KG1 (cell line): Measurements from ENCODE around the gene ARMH4.

Source experiments
- DNase-seq: peaks from one replicate; lab custom pipeline; 2025; lab: John Stamatoyannopoulos, UW

The ARMH4 gene

DNA sequence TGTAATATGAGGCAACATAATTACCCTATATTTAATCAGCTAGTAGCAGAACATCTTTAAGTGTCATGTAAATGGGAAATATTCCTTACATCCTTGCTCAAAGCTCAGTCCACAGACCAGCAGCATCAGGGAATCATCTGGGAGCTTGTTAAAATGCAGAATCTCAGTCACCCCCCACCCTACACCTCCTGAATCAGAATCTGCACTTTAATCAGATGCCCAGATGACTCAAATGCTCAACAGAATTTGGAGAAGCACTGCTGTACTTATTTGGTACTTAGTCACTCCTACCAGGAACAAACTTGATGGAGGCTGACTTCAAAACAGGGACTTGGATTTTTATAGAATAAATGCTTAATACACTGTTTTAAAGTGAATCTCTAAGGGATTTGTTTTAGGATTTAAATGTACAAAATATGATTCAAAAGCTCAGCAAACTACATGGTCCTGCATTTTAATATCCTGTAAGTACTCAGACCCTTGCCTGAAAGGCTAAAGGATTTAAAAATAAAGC lies 96.5 kb downstream of the ARMH4 start:
- DNase-seq: no peak

DNA sequence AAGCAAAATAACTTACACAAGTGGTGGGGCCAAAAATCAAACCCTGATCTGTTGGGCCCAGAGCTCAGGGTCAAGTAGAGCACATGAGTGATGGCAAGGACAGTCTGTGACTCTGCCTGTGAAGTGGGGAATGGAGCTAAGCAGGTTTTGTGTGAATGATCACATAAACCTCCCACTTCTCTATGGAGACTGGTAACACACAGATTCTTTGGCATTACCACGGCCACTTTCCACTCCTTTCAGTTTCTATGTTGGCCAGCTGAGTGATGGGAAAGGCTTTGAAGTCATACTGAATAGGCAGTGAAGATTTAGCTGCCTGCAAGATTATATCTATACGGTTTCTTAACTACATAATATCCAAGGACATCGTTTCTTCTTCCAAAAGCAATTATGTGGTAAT lies 97.9 kb downstream of the ARMH4 start:
- no peak for DNase-seq

GRCh38 chr14:58048219-58048618 lies 103.8 kb downstream of the ARMH4 start:
- no peak for DNase-seq

DNA sequence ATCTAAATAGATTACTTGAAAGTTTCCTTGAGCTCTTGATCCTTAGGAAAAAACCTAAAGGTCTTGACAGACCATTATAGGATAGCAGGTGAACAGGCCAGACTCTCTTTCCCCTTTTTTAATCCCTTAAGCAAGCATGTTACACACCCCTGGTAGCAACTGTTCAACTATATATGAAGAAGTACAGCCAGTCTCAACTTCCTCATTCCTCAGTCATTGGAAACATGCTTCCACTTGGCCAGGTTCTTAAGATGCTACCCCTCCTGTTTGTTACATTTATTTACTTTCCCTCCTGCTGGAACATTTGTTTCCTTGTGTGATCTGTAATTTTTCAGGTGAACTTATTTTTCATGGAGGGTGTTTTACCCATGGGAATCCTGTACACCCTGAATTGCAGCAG lies 124.1 kb downstream of the ARMH4 start:
- no peak for DNase-seq

DNA sequence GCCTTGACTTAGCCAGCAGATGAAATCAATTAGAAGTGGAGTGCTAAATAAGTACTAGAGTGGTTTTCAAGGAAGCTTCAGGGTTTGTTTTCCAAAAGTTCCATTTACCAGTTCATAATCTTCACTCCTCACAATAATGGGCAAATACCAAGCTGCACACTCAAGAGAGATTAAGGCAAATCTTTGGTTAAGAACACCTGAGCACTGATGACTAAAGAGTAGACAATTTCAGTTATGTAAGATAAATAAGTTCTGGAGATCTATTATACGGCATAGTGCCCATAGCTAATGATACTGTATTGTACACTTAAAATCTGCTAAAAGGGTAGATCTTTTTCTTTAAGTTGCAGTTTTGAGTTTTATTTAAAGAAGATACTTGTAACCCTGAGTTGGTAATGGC lies 125.0 kb downstream of the ARMH4 start:
- DNase-seq: no peak

- DNase-seq: no peak
Observed at GRCh38 chr14:58026219-58026618, 125.8 kb downstream of the ARMH4 start.

- DNase-seq: no peak
Observed at GRCh38 chr14:58014778-58015177, 137.2 kb downstream of the ARMH4 start.

DNA sequence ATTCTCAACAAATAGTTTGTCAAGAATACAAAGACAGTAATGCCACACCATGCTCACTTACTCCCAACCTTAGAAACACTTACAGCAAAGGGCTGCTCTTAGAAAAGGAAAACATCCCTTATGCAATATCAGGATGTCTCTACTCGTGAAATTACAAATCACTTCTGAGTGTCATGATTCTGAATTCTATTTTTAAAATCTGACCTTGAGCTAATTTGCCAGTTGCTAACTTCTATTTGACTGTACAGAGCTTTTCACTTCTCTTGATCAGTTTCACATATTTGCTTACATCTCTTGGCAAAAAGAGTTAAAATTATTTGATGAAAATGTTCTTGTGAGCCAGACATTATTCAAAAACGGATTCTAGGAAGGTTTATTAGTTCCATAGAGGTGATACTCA lies 149.4 kb downstream of the ARMH4 start:
- no peak for DNase-seq

DNA sequence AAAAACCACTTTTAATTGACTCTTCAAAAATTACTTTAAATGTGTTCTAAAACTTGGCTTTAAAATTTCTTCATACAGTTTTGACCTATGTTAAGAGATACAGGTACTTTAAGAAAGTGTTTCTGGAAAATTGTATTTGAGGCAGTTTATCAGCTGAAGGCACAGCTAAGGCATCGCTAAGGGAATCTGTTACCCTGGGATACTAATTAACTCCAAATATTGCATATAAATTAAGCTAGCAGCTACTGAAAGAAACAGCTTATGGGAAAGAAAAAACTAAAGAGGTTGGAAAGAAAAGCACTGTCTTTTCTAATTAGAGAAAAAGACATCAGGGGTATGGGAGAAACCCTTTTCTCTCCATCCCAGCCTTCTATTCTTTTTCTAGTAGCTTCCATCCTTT lies 152.0 kb downstream of the ARMH4 start:
- DNase-seq: no peak

DNA sequence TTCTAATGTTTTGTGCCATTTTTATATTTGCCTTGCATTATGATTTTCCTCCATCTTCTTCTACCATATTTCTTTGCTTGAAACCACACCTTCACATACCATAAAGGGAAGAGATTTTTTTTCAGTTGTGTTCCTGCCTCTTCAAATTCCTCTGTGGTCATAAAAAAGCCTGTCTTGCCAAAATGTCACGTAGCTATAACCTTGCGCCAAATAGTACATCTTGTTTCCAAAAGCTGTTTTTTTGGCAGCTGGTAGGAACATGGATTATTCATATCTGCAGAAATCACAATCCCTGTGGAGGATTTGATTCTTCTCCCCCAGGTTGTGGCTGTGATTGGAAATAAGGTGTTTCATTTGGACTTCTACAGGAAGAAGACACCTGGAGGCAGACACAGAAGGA lies 152.5 kb downstream of the ARMH4 start:
- no peak for DNase-seq

DNA sequence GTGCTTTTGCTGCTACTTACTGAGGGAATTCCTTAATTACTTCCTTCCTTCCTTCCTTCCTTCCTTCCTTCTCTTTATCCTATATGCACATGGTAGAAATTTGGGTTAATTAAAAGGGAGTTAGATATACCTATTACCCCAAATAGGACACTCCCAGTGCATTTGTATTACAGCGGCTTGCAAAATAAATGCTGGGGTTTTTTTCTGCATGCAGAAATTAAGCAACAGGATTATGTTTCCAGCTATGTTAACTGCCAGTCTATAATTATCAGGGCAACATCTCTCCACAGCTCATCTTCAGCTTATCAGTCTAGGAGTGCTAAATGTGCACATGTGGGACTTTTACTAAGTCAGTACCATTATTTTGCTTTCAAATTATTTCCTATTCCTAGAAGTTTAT lies 153.2 kb downstream of the ARMH4 start:
- DNase-seq: no peak

DNA sequence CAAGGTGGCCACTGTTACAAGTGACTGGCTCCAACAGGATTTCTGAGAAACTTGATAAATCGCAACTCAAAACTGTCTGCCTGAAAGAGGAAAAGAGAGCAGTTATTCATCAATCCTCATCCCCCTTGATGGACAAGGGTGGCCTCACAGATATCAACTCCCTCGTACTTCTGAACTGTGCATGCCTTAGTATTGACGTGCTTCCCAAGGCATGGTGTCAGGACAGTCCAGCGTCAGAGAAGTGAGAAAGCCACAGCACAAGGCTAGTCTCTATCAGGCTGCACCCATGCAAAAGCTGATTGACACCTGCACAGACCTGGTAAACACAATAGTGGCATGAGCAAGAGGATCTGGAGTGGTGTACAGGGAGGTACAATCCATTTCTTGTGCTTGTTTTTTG lies 160.7 kb downstream of the ARMH4 start:
- no peak for DNase-seq

DNA sequence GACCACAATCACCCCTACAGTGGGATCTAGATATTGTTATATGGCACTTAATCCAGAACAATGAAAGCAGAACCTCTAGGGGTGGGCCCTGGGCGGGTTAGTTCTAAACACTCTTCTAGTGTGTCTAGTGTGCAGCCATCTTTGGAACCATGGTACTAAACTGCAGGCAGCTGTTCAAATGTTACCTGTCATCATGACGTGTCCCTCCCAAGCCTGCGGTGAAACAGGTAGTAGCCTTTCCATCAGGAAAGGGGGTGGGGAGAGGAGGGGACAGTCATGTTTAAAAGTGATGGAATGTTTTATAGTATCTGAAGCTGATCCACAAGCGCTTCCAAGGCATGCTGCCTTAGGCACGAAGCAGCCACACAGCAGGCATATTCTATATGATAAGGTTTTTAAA lies 163.6 kb downstream of the ARMH4 start:
- no peak for DNase-seq

- no peak for DNase-seq
Observed at GRCh38 chr14:57987596-57988300, 164.3 kb downstream of the ARMH4 start.

- DNase-seq: no peak
Observed at GRCh38 chr14:57987051-57987450, 165.0 kb downstream of the ARMH4 start.

DNA sequence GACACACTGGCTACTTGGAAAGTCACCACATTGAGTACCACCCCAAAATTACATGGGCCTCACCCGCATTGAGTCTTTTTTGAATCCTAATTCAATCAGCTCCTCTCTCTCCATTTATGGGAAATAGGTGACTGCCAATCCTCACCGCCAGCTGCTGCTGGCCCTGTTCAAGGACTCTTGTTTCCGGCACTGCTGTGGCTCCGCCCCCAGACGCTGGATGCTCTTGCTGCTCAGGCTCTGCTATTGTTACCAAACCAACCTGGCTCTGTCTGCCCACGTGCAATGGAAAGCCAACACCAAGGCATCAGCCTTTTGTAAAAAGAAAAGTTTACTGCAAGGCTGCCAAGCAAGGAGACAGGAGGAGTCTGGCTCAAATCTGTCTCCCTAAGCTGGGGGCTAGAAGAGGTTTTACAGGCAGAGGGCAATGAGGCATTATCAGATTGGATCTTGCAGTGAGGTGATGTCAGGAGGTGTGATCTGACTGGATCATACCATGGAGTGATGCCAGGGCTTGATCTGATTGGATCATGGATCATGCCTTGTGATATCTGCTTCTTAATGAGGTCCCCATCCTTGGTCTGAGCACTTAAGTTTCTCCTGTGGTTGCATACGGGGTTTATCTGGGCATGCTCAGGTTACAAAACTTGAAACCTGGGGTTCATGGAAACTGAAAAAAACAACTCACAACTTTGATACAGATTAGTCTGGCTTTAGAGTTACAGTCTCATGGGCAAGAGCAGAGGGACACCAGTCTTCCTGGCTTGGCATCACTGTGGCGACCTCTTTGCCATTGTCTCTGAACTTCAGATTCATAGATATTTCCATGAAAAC lies 169.0 kb downstream of the ARMH4 start:
- no peak for DNase-seq

DNA sequence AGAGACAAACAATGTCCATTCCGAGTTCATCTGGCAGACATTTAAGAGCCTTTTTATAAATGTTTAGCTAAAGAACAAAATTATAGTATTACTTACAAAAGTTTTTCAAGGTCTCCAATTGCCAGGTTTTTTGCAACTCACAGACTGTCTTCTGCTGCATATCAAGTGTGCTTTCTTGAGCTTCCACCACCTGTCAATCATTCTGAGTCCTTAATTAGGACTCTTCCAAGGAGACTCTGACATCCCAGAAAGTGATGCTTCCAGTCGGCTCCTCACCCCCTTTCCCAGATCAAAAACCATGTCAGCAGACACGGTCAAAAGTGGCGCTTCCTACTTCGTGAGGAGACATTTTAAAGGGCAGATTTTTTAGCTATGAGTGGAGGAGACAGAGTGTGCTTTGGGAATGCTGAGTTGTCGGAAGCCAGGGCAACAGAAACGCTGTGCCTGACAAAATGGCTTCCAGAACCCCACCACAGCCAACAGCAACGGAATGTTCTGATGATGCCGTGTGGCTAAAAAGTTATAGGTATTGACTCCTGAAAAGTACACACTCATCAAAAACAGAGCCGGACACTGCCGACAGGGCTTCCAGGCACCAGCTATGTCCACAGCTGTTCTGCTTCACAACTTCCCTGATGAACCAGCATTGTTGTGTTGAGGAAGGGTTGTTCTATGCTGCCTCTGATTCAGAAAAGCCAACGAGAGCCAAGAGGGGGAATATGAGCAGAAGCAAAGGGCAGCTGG lies 170.0 kb downstream of the ARMH4 start:
- no peak for DNase-seq

DNA sequence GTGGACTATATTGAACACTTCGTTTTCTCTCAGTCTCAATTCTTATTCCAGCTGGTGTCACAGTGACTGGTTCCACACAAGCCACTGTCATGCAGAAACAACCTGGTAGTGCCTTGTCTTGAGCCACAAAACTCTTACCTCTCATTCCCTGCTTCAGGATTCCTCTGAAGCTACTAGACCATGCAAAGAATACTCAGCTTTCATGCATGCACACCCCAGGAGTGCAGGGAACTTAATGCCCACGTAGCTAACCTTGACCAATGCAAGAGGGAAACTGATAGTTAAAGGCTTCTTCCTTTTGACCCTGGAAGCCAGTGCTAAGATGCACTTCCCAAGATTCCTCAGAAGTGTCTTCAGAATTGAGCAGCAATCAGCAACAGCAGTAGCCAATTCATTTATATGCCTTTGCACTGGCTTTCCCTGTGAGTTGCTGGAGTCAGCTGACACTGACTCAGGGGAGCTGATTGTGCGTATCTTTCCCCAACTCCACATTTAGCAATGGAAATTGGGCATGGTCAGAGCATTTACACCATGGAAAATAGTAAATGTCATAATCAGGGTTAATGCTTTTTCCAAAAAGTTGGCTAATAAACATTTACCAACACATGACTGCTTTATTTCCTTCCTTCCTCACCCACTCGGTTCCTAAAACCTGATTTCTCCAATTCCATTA lies 172.5 kb downstream of the ARMH4 start:
- no peak for DNase-seq

DNA sequence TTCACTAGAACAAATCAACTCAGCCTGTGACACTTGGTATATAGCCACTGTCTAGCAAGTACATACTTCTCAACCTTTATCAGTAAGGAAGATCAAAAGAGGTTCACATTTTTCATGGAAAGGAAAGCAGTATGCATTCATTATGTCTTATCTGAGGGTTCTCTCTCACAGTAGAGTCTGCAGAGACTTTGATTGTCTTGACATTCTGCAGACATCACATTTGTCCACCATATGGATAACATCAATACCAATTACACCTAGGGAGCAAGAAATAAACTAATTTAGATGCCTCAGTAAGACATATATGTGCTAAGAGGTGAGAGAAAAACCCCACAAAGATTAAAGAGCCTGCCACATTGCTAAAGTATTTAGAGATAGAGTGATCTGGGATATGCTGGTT lies 175.3 kb downstream of the ARMH4 start:
- DNase-seq: no peak

DNA sequence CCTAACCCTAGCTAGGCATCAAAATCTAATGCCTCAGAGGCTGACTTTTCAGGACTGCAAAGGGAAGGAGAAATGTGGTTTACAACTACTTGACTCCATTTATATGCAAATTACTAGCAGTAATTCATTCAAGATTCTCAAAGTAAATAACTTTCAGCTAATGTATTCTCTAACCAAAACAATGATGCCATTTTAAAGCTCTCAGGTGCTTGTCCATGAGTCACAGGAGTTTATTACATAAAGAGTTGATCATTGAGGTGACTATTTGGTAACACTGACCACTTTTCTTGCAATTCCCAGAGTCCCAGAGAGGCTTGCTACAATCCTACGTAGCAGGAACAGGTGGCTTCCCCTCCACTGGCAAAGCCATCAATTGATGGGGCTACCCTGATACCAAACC lies 177.1 kb downstream of the ARMH4 start:
- DNase-seq: no peak

GRCh38 chr14:57970594-57970993 lies 181.4 kb downstream of the ARMH4 start:
- no peak for DNase-seq

DNA sequence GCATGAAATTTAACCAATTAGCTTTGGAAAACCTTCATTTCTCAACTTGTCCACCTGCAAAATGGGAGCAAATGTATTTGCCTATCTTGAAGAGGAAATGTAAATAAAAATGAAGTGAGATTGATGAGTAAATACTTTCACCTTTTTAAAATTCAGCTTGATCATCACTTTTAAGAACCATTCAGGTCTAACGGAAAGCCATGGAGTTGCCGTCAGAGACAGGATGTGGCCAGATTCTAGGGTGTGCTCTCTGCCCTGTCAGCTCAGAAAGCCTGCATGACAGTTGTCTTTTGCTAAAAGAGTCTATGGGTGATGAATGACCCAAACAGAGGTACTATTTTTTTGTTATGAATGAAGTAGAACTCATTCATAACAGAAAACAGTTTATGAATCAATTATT lies 181.8 kb downstream of the ARMH4 start:
- DNase-seq: no peak
